ENCODE data around the gene PISD.
A peak's percentile ranks its signal among the peaks of the same experiment; 100 is the strongest.

The PISD gene

GRCh38 chr22:31623592-31624304, 38.3 kb downstream of the PISD start:
- no peak for DNase-seq

DNA sequence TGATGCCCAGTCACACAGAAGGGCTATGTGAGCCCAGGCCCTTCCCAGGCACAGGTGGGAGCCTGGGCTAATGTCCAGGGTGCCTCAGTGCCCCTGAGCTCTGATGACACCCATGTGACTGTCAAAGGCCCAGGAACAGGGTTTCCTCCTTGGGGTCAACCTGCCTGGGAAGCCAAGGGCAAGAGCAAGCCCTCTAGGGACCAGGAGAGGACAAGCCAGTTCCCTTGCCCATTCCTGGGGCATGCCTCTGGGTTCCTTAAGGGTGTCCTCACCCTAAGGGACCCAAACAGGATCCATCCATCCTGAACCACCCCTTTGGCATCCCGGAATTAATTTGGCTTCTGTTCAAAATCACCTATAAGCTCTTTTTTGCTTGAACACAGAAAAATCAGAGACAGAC, 39.0 kb downstream of the PISD start:
- DNase-seq = no peak

GRCh38 chr22:31621507-31622124, 40.4 kb downstream of the PISD start:
- DNase-seq = no peak

DNA sequence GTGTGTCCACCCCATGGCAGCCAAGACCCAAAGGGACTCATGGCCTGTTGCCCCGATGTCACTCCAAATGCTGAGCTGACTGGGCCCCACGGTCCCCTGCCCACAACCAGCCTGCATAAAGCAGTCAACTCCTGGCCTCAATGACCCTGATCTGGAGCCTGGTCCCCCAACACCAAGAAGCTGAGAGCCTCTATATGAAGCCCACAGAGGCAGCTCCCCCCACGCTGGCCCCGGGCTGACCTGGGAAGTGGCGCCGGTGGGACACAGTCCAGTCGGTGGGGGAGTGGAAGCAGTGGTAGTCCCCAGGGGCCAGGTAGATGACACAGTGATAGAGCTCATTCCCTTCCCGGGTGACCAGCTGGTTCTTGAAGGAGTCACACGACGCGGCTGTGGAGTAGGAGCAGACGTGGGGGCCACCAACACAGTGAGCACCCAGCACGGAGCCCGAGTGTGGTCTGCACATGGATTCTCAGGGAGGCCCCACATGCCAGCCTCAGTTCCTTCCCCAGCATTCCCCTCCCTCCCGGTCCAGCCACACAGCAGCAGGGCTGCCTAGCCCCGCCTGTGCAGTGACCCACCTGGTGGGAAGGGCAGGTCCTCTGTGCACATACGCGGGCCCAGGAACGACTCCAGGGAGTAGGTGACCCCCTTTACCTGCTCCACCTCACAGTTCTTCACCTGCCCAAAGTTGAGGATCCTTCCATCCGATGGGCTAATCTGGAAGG, 41.1 kb downstream of the PISD start:
- DNase-seq = no peak

DNA sequence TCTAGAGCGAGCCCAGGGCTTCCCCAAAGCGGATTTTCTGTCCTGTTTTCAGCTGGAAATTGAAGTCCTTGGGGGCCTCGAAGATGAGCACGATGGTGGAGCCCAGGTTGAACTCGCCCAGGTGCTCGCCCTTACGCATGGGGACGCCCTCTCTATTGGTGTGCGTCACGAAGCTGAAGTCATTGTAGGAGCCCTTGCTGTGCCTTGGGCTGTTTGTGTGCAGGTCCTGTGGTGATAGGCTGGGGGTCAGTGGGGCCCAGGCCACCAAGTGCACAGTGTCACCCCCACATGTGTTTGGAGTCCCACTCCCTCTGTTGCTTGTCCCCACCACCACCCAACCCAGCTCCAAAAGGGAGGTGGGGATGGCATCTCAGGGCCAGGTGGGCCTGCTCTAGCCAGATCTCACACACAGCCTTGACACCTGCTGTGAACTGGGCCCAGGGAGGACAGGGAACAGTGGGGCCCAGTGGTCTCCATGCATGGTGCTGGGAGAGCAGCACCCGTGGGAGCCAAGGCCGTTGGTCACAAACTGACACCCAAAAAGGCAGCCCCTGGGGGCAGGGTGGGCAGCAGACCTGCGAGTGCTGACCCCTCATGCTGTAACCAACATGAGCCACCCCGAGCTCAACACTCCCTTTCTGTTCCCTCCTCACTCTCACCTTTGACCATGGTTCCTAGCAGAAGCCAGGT, 42.3 kb downstream of the PISD start:
- DNase-seq = no peak

GRCh38 chr22:31618471-31619176, 43.4 kb downstream of the PISD start:
- DNase-seq = no peak

DNA sequence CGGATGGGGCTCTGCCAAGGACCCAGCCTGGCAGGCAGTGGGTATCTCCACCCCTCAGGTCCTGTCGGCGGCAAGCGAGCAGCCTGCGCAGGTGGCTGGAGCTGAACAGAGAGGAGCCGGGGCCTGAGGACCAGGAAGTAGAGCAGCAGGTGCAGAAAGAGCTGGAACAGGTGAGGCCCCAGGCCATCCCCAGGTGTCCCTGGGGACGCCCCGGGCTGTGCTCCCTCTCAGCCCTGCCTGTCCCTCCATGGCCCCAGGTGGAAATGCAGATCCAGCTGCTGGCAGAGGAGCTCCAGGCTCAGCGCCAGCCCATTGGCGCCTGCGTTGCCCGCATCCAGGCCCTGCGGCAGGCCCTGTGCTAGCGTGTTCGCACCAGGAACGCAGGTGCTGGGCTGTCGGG, 44.0 kb downstream of the PISD start:
- DNase-seq = peak; percentile 71 to 79

DNA sequence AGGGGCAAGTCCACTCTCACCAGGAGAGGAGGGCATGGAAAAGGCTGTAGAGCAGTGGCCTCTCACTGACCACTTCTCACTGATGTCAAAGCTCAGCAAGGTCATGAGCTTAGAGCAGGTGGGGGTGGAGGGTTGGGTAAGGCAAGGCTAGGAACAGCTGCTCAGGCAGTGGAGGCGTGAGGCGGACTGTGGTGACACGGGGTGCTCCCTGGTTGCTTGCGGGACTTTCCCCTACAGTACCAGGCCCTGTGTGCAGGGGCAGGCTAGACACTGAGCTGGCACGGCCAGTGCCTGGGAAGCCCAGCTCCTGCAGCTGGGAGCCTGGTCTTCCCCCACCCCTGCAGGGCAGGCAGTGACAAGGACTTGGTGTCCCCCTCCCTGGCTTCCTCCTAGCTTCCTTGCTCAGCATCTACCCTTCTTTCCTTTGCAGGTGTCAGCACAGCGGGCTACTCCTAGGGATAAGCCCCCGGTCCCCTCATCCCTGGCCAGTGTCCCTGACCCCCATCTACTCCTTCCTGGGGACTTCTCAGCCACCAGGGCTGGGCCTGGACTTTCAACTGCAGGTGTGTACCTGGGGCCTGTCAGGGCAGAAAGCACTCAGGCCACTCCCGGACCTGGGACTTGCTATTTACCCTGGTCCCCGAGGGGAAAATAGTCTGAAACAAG, 45.6 kb downstream of the PISD start:
- DNase-seq = no peak

DNA sequence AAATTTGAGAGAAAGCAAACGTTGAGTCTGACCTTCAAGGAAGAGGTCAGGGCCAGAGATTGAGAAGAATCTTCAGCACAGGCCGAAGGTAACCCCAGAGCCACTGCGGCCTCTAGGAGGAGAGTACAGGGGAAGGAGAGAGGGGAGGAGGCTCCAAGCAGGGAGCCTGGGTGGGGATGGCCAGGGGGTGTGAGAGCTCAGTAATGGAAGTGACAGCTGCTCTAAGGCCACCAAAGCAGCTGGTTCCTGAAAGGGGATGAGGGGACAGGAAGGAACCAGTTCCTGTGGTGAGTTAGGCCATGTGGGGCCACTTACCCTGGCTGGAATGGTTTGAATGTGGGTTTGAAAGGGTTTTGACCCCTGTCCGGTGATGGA, 46.1 kb downstream of the PISD start:
- no peak for DNase-seq

DNA sequence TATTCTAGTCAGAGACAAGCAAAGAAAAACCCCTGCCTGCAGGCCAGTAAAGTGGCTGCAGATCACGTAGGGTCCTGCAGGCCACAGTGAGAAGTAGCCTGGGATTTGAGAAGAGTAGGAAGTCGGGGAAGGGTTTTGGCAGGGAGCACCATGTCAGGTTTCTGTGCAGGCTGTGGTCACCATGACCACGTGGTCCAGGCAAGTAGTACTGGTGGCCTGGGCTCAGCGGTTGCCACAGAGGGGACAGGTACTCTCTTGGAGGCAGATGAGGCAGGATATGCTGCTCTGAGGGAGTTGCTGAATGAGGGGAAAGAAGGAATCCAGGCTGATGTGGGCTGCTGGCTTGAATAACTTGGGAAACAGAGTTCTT, 46.5 kb downstream of the PISD start:
- no peak for DNase-seq

- no peak for DNase-seq
Measured at GRCh38 chr22:31614781-31615490, 47.1 kb downstream of the PISD start.

GRCh38 chr22:31613904-31614296, 48.1 kb downstream of the PISD start:
- DNase-seq = no peak

DNA sequence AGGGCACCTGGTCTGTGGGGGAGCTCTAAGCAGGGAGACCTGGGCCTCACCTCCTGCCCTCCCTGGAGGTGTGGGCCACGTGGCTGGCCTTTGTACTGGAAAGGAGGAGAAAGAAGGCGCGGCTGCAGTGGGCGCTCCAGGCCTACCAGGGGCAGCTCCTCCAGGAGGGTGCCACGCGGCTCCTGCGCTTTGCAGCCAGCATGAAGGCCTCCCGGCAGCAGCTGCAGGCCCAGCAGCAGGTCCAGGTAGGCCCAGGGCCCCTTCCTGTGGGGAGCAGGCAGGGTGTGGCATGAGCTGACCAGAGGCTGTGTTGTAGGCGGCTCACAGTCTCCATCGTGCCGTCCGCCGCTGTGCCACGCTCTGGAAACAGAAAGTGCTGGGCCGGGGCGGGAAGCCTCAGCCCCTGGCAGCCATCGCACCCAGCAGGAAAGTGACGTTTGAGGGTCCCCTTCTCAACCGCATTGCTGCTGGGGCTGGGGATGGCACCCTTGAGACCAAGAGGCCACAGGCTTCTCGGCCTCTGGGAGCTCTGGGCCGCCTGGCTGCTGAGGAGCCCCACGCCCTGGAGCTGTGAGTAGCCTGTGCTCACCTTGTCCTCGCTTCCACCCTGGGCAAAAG, 48.6 kb downstream of the PISD start:
- no peak for DNase-seq

DNA sequence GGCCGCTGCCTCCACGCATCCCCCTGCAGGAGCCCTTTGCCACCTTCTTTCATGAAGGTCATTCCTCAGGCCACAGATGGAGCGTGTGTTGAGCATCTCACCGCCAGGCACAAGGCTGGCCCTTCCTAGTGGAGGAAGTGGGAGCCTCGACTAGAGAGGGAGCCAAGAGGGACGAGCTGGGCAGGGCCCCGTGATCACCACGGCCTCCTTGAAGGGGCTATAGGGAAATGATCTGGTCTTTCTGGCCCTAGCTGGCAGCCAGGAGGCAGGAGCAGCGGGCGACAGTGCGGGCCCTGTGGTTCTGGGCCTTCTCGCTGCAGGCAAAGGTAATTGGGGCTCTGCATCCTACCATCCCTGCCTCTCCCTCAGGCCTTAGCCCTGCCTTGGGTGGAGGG, 49.1 kb downstream of the PISD start:
- DNase-seq = no peak

DNA sequence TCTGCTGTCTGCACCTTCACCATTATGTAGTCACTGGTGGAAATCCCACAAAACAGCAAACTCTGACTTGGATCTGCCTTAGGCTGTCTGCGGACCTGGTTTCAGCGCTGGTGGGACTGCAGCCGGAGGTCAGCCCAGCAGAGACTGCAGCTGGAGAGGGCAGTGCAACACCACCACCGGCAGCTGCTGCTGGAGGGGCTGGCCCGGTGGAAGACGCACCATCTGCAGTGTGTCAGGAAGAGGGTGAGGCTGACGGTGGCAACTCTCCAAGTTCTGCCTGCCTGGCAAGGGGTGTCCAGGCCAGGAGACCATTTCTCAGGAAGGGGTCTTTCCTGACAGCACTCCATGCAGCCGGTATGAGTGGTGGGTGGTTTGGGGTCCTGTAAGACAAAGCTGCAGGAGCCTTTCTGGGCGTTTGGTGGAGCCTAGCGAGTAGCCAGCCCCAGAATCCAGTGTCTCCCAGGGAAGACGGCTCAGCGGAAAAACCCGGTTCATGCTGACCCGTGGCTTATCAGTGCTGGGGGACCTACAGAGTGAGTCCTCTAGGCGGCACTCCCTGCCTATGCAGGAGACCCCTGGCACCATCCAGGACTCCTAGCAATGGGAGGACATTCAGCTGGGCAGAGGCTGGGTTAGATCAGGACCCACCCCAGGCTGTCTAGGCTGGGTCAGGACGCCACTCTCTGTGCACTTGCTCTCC, 50.8 kb downstream of the PISD start:
- no peak for DNase-seq

DNA sequence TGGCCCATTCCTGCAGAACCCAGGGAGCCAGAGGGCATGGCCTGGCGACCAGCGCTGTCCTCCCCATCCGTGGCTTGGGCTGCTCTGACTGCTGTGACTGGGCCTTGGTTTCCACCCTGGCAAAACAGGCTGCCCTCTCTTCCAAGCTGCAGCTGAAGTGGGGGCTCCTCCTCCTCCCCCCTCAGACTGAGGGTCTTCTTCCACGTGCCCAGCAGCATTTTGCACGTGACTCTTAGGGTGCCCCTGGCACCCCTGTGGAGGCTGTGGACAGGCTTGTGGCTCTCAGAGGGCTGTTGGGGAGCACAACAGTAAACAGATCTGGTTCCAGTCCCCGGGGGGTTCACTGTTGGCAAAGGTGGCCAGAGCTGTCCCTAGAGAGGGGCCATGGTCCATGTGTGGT, 51.4 kb downstream of the PISD start:
- DNase-seq = no peak

GRCh38 chr22:31609716-31610115, 52.3 kb downstream of the PISD start:
- no peak for DNase-seq

DNA sequence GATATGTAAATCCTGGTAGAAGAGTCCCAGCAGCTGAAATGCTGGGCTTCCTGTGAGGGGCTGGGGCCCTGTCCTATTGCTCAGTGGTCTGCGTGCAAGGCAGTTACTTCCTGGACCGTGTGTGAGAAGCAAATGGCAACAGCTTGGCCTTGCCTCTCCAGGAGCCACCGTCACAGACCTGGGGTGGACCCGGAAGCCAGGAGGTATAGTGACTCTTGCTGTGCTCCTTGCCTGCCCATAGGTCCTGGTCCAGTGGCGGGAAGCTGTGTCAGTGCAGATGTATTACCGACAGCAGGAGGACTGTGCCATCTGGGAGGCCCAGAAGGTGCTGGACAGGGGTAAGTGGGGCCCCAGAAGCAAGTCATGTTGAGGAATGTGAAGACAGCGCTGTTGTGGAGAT, 54.3 kb downstream of the PISD start:
- DNase-seq = no peak

DNA sequence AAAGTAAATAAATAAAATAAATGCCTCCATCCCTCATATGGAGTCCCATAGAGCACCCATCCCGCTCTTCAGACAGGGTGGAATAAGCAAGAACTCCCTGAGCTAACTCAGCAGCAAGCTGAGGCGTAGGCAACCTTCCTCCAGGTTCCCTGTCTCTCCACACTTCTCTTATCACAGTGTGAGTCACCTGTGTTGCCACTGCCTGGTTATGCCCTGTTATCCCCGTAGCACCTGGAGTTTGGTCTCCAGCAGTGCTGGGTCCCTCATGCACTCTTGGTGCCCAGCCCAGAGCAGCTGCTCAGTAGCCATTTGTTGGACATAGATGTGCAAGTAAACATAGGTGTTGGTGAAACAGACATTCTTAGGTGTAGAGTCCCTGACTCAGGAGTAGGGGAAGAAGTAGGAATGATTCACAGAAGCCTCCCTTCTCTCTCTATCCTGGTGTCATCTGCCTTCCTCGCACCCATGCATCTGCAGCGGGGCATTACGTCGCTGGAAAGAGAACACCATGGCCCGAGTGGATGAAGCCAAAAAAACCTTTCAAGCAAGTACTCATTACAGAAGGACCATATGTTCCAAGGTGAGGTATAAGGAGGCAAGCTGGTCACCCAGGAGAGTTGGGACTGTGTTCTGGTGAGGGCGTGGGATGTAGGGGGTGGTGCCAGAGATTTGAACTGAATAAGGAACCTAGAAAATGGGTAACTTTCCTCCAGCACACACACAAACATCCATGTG, 56.0 kb downstream of the PISD start:
- no peak for DNase-seq
